Stimulated activated CD8-positive, alpha-beta memory T cell treated with anti-CD3 and anti-CD28 coated beads, Interleukin-15, amount 100 ng/mL, for 4 hours (primary cell): Measurements from ENCODE around the gene MBOAT7.
"Not testable (repeated sequence)": the region's sequence is repeated elsewhere in the genome, so short reads cannot be mapped to it uniquely, and the experiment has no call there.

Experiments used
- DNase-seq, 2 donors: peaks; one replicate each; pipeline ENCODE4 v3.0.0-alpha.2; 2020; ENCODE audit warnings: low read depth in 2 of 2

The MBOAT7 gene

DNA sequence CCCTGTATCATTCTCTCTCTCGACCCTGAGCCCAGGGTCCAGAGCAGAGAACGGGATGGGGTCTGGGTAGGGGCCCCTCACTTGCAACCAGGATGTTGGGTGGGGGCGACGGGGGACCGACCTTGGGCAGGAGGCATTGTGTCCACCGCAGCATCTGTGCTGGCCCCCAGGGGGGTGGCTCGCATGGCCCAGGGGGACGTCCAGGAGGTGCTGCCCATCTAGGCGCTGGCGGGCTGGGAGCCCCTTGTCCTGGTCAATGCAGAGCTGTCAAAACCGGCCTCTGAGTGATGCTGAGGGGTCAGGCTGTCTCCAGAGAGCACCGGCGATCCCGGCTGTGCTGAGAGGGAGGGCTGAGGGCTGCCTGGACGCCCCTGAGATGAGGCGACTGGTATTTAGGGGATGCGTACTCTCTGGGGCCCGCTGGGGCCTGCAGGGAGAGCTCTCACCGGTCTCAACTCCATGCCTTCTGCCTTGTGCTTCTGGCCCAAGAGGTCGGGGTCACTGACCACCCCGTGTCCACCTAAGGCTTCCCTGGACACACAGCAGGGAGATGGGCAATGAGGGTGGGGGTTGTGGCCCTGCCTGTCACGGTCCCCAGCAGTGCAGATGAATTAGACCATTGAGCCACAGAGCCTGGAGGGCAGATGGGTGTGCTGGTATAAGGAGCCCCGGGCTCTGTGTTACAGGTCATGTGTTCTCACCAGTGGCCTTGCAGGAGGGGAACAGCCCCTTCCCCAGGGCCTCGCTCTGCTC, 19.9 kb upstream of the MBOAT7 start:
- DNase-seq = no peak

DNA sequence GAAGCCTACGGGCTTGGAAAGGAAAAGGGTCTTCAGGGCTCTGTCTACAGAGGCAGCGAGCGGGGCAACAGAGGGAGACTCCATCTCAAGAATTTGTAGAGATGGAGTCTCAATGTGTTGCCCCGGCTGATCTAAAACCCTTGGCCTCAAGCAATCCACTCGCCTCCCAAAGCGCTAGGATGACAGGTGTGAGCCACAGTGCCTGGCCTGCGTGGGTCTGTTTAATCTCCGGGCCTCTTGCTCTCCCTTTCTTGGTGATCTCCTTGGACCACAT, 19.3 kb upstream of the MBOAT7 start:
- DNase-seq = no peak

DNA sequence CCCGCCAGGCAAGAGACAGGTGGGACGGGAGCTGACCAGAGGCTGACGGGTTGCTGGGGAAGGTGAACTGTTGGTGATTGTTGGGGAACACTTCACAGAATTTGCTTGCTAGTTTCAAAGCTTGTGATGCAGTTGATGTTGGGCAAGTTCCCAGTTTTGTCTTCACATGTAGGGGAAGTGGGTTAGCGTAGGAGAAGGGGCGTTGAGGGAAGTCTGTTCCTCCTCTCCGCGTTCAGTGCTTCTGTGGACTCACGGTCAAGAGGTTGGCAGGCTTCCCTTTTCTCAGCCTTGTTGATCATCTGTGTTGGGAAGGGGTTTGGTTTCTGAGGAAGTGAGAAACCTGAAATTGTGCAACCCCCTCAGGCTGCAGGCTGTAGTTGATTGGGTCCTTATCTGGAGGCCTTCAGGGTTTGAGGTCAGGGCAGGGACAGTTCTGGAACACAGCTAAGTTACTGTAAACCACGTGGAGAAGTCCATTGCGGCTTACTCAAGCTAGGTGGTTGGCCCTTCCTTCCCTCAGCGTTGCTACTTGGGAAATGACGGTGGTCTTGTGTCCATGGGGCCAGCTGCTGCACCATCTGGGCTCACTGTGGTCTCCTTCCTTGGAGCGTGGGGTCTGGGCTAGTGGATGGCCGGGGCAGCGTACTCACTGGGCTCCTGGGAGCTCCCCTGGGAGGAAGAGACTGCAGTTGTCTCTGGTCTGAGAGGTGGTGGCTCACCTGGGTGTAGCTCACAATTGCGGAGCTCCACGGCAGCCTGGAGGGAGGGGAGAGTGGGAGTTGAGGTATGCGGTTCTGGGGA, 18.8 kb upstream of the MBOAT7 start:
- DNase-seq = peak in 1 of 2 donors; percentile 17

DNA sequence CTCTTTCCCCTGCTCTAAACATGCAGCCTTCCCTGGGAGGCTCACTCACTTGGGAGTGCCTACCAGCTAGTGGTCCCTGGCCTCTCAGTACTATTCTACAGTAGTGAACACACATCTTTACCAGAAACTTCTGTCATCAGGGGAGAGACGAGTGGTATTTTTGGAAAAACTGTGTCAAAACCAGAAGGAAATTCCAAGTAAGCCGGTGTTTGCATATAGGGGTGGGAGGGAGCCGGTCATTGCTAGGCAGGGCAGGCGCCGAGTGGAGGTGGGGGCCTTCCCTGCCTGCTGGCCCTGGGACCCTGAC, 18.2 kb upstream of the MBOAT7 start:
- DNase-seq = no peak

DNA sequence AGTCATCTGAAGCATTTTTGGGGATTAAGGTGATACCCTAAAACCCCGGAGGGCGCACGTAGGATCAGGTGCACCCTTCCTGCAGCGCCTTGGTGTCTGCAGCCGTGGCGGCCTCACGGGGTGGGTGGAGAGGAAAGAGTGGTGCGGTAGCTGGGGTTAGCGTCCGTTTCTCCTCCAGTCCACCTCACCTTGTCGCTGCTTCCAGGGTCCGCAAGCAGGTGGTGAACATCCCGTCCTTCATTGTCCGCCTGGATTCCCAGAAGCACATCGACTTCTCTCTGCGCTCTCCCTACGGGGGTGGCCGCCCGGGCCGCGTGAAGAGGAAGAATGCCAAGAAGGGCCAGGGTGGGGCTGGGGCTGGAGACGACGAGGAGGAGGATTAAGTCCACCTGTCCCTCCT, 17.8 kb upstream of the MBOAT7 start:
- DNase-seq = not testable (repeated sequence)

DNA sequence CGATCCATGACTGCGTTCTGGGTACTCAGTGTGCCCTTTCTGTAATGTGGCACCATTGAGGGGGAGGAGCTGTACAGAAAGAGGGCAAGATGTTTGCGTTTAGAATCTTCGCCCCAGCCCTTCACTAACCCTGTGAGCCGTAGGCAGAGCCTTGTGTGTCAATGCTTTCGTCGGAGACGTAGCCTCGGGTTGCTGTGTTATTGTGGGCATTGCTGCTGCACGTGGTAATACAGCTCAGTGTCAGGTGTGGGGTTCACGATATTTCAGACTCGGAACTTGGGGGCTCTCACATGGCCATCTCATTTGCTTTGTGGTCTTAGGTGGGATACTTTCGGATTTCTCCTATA, 17.4 kb upstream of the MBOAT7 start:
- DNase-seq = no peak

DNA sequence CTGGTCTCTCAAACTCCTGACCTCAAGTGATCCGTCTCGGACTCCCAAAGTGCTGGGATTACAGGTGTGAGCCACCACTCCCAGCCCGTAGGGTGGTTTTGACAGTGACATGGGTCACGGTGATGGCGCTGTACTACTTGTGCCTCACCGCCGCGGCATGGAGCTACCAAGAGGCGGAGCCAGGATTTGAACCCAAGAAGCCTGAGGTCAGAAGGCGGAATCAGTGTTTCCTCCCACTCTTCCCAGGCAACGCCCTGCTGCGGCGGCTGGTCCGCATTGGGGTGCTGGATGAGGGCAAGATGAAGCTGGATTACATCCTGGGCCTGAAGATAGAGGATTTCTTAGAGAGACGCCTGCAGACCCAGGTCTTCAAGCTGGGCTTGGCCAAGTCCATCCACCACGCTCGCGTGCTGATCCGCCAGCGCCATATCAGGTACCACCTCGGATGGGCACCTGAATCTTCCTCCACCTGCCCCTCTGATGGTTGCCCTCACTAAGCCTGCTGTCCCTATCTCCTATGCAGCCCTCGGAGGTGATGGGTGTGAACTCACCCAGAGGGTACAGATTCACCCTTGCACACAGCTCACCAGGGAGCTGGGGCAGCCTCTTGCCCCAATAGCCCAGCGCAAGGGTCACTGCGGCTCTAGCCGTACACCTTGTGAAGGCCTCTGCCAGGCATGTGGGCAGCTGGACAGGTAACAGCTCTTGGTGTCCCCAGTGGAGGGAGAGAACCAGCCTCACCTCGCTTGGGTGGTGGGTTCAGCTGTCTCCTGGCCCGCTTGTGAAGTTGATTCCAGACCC, 16.9 kb upstream of the MBOAT7 start:
- no peak for DNase-seq

DNA sequence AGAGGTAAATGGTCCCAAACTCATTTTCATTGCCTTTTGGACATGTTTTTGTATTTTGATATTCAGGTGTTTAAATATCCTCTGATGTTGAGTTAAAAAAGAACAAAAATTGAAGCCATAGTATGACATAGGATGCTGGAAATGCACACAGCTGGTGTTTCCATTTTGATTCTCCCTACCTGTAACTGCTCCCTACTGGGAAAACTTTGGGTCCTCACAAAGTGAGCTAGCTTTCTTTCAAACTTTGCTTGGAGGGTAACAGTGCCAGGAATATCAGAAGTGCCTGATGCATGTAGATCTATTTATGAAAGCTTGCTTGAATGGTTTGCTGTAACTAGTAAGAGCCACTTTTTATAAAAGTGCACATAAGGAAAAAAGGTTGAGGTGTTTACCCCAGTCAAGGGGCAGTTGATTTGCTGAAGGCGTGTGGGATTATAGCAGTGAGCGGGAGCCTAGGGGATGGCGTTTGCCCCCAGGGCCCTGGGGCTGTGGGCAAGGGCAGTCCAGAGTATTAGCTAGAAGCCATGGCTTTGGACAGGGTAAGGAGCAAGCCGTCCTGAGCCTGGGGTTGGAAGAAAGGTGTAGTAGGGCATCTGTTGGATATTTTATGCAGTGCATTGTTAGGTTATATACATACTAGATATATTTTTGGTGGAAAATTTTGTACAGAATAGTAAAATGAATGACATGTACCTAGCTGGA, 15.5 kb upstream of the MBOAT7 start:
- DNase-seq = no peak

DNA sequence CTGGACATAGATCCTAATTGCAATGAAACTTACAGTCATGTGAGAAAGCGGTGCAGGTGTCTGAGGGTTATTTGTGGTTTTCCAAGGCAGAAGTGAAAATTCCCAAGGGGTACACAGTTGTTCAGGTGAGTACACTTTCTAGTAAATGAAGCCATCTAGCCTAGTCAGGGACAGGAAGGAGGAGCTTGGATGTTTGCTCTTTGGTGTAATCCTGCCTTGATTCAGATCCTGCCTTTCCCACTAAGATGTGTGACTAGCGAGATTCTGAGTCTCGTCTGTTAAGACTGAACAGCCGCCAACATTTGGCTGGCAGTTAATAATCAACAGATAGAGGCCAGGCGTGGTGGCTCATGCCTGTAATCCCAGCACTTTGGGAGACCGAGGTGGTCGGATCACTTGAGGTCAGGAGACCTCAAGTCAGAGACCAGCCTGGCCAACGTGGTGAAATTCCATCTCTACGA, 13.8 kb upstream of the MBOAT7 start:
- no peak for DNase-seq

DNA sequence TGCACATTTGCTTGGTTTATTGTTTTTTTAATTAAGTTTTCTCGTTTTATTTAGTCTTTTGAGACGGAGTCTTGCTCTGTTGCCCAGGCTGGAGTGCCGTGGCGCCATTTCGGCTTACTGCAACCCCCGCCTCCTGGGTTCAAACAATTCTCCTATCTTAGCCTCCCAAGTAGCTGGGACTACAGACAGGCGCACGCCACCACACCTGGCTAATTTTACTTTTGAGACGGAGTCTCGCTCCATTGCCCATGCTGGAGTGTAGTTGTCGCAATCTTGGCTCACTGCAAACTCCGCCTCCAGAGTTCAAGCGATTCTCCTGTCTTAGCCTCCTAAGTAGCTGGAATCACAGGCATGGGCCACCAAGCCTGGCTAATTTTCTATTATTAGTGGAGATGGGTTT, 12.6 kb upstream of the MBOAT7 start:
- DNase-seq = no peak

DNA sequence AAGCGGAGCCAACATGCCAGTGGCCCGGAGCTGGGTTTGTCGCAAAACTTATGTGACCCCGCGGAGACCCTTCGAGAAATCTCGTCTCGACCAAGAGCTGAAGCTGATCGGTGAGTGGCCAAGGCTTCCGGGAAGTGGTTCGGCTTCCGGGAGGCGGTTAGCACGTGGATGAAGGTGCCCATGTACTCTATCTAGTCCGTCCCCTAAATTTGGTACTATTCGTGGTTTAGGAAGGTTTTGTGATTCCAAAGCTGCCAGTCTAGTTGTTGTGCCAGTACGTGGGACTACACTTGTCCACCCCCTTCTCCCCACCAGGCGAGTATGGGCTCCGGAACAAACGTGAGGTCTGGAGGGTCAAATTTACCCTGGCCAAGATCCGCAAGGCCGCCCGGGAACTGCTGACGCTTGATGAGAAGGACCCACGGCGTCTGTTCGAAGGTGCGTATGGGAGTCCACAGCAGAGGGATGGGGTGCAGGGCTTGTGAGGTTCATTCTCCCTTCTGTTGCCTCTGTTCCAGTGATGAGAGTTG, 11.9 kb upstream of the MBOAT7 start:
- no peak for DNase-seq

DNA sequence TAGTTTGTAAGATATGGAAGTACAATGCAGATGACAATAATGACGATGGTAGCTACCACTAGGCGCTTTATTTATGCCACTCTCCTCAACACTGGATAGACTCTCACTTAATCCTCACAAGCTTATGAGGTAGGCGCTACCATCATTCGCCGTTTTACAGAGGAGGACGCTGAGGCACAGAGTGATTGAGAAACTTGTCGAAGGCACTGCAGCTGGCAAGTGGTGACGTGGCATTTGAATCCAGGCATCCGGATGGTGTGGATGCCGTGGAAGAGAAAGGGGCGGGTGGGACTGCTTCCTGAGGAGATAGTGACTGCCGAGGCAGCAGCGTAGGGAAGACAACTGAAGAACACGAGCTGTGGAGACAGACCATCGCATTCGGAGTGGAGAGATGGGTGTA, 10.0 kb upstream of the MBOAT7 start:
- no peak for DNase-seq

DNA sequence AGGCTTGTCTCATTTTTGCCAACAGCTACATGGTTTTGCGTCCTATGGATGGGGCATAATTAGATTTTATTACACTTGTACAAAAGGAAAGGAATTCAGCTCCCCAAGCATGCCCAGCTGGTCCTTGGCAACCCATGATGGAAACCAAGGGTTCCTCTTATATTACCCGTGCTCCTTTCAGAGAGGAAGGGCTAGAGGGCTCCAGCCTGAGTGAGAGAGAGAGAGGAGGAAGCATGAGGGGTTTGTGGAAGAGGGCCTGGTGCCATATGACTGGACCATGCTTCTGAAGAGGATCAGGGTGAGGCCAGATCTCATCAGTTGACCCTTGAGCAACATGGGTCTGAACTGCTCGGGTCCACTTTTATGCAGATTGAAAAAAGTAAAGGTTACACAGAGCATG, 7.7 kb upstream of the MBOAT7 start:
- DNase-seq = no peak

DNA sequence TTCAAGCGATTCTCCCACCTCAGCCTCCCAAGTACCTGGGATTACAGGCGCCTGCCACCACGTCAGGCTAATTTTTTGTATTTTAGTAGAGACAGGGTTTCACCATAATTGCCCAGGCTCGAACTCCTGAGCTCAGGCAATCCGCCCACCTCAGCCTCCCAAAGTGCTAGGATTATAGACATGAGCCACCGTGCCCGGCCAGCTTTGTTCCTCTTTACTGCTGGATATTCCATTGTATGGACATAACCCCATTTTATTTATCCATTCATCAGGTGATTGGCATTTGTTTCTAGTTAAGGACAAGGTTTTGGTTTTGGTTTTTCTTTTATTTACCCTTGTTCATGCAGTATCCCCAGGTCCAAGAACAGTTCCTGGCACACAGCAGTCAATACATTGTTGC, 7.2 kb upstream of the MBOAT7 start:
- DNase-seq = no peak

DNA sequence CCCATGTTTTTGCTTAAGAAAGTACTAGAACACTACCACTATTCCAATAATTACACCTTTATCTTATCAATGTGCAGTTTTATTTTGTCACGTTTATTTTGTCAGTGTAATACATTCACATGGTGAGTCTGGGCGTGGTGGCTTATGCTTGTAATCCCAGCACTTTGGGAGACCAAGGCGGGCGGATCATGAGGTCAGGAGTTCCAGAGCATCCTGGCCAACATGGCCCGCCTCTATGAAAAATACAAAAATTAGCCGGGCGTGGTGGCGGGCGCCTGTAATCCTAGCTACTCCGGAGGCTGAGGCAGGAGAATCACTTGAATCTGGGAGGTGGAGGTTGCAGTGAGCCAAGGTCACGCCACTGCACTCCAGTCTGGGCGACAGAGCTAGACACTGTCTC, 5.1 kb upstream of the MBOAT7 start:
- not testable (repeated sequence) for DNase-seq

DNA sequence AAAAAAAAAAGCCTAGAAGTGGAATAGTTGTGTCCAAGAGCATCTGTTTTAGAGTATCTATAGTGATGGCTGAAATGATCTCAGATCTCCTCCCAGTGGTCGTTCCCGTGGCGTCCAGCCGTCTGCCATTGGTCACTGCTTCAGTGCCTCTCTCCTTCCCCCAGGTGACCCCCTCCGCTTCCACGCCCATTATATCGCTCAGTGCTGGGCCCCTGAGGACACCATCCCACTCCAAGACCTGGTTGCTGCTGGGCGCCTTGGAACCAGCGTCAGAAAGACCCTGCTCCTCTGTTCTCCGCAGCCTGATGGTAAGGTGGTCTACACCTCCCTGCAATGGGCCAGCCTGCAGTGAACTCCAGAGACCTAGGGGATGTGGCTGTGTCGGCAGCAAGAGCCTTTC, 3.6 kb upstream of the MBOAT7 start:
- DNase-seq = no peak

DNA sequence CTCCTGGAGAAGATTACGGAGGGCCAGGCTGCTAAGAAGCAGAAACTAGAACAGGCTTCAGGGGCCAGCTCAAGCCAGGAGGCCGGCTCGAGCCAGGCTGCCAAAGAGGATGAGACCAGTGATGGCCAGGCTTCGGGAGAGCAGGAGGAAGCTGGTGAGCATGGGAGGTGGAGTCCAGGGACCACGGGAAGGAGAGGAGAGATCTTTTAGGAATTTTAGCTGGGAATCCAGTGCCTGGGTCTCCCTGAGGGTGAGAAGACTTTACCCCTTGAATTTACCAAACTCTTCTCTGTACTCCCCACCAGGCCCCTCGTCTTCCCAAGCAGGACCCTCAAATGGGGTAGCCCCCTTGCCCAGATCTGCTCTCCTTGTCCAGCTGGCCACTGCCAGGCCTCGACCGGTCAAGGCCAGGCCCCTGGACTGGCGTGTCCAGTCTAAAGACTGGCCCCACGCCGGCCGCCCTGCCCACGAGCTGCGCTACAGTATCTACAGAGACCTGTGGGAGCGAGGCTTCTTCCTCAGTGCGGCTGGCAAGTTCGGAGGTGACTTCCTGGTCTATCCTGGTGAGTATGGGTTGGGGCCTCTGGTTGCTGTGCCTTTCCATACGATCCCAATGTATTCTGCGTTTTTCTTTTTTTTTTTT, 2.6 kb upstream of the MBOAT7 start:
- no peak for DNase-seq

DNA sequence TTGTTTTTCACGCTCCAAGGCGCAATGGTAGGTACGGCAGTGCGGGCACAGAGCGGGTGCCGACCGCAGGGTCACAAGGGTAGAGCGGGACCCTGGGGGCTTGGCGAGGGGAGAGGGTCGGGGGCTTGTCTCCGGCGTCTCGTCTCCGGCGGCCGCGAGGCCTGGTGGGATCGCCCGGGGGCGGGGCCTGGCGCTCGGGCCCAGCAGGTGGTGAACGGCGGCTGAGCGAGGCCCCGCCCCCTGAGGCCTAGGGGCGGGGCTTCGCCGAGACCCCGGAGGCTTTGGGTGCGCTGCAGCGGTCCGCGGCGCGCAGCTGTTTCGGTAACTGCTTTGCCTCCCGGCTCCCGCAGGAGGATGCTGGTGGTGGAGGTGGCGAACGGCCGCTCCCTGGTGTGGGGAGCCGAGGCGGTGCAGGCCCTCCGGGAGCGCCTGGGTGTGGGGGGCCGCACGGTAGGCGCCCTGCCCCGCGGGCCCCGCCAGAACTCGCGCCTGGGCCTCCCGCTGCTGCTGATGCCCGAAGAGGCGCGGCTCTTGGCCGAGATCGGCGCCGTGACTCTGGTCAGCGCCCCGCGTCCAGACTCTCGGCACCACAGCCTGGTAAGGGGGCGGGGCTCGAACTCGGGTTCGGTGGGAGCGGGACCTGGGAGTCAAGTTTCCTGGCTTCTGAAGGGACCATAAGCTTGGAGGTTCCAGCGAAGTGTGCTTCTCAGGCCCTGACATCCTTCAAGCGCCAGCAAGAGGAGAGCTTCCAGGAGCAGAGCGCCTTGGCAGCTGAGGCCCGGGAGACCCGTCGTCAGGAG, 1.8 kb upstream of the MBOAT7 start, which contains the start of gene TSEN34:
Gene TSEN34, plus strand, starts transcription at position 298 of the 800 bp plus-strand sequence. Its CDS starts 57 bp downstream, at position 355.
- peak in 1 of 2 donors; percentile 80 for DNase-seq

DNA sequence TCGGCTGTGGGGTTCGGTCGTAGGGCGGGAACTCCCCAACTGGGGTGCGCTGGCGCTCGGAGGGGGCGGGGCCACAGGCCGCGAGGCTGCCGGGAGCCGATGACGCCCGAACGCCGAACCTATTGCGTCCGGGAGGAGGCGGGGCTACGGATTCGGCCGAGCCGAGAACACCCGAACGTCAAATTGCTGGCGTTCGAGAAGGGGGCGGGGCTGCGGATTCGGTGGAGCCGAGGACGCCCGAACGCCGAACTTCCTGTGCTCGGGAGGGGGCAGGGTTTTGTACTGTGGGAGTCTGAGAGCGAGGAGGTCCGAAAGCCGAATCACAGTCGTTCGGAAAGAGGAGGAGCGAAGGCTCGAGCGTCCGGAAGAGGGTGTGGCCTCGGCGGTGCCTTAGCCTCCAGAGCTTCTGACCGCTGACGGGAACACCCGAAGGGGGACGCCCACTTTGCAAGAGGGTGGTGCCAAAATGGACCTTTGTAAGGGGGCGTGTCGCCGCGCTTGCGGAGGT, 1.2 kb upstream of the MBOAT7 start:
- DNase-seq = peak; percentile 100

DNA sequence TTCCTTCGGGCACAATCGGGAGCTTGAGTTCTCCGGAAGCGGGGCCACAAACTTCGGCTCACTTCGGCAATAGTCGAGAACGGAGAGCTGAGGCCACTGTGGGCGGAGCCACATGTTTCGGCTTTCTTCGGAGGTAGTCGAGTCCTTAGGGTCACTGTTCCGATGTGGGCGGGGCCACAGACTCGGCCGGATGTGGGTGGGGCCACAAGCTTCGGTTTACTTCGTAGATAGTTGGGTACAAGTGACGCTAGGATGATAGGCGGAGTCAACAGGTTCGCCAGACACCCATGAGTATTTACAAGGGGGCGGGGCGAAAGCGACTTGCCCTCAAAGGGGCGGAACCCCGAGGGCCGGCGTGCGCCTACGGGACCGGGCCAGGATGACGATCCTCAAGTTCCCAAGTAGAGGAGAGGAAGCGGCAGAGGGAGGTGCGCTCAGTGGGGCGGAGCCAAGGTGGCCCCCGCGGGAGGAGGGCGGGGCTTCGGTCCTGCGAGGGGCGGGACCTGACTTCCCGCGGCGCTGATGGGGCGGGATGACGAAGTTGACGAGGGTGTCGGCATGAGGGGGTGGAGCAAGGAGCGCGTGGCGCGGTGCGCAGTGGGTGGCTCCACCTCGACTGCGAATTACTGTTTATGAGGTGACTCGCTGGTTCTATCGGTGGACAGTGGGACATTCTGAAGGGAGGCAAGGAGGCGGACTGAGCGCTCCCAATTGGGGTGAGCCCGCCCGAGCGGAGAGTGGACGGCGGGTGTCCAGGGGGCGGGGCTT, 539 bp upstream of the MBOAT7 start:
- DNase-seq = peak; percentile 100
